Uterus (tissue), 4 donors: ENCODE data around the gene LRRIQ1. TPM values are rescaled to one million over a fixed set of nuclear protein-coding genes. Genes with fewer than 3 reads are reported as not detected.

Source experiments
- DNase-seq, 2 donors: peaks; one replicate each; pipeline ENCODE4 v3.0.0-alpha.2; 2019 to 2020
- H3K27ac ChIP-seq, 2 donors: fragments of 200-600 bp; sonication (generic); 1 replicate in 1 of 2; 2 replicates in 1 of 2; pipeline ENCODE4 v1.5.1; 2016 to 2018
- H3K27me3 ChIP-seq, 2 donors: fragments of 200-600 bp; sonication (generic); one replicate each; pipeline ENCODE4 v1.5.1; 2018 to 2019; ENCODE audit warnings: control low read depth in 1 of 2
- H3K36me3 ChIP-seq, 2 donors: fragments of 200-600 bp; sonication (generic); one replicate each; pipeline ENCODE4 v1.5.1; 2019; ENCODE audit warnings: control low read depth in 1 of 2
- H3K4me1 ChIP-seq, 2 donors: fragments of 200-600 bp; sonication (generic); one replicate each; pipeline ENCODE4 v1.5.1; 2018 to 2019; ENCODE audit warnings: control low read depth in 1 of 2
- H3K4me3 ChIP-seq, 2 donors: fragments of 200-600 bp; sonication (generic); 1 replicate in 1 of 2; 2 replicates in 1 of 2; pipeline ENCODE4 v1.5.1; 2018 to 2019; ENCODE audit warnings: mild to moderate bottlenecking in 1 of 2
- H3K9me3 ChIP-seq, 2 donors: fragments of 200-600 bp; sonication (generic); one replicate each; pipeline ENCODE4 v1.5.1; 2019; ENCODE audit warnings: control low read depth in 1 of 2
- POLR2A ChIP-seq, 2 donors: fragments of 450-650 bp; IDR thresholded peaks; one replicate each; pipeline ENCODE4 v1.6.1; 2016; ENCODE audit warnings: antibody characterized with exemption in 2 of 2, mild to moderate bottlenecking in 1 of 2, moderate library complexity in 1 of 2
- intact Hi-C: fragments of 100-400 bp; cut with DNase I; formaldehyde crosslinking; loops from one replicate; pipeline ENCODE4 v1.15.1; 2023; ENCODE audit warnings: low total_unique reads
- total RNA-seq, 4 donors: library from RNA; depleted of rRNA in 3 of 4; stranded (reverse); fragments of >200 nt in 3 of 4; gene quantifications; one replicate each; pipeline versions ENCODE4 v1.1.0 to v1.2.4, GENCODE V29; 2014 to 2023
- TF ChIP-seq, protein P1 (sequence below), 4 experiments: fragments of 200-600 bp in 2 of 4; fragments of 450-650 bp in 2 of 4; sonication (generic) in 2 of 4; IDR thresholded peaks; one replicate each; pipeline ENCODE4 v1.5.1; 2016 to 2019; ENCODE audit warnings: antibody characterized with exemption in 4 of 4, mild to moderate bottlenecking in 2 of 4, moderate library complexity in 1 of 4
- donor health status: DM: yes; HTN: yes; CAD: no.

The LRRIQ1 gene
- total RNA-seq, 4 donors from 2014 or later: 0.51 to 13.1 (median 1.9) TPM

DNA sequence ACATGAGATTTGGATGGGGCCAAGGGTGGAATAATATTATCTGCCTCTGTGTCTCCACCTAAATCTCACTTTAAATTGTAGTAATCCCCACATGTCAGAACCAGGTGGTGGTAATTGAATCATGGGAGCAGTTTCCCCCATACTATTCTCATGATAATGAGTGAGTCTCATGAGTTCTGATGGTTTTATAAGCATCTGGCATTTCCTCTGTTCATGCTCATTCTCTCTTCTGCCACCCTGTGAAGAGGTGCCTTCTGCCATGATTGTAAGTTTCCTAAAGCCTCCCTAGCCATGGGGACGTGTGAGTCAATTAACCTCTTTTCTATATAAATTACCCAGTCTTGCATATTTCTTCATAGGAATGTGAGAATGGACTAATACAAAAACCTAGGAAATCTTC lies 29.9 kb upstream of the LRRIQ1 start:
- no peaks in the 10 kb centered on the region for H3K36me3 ChIP-seq
- intact Hi-C loops: no loop called here
- H3K4me3 ChIP-seq: no peak overlapping the region
- TF ChIP-seq, protein P1, sequence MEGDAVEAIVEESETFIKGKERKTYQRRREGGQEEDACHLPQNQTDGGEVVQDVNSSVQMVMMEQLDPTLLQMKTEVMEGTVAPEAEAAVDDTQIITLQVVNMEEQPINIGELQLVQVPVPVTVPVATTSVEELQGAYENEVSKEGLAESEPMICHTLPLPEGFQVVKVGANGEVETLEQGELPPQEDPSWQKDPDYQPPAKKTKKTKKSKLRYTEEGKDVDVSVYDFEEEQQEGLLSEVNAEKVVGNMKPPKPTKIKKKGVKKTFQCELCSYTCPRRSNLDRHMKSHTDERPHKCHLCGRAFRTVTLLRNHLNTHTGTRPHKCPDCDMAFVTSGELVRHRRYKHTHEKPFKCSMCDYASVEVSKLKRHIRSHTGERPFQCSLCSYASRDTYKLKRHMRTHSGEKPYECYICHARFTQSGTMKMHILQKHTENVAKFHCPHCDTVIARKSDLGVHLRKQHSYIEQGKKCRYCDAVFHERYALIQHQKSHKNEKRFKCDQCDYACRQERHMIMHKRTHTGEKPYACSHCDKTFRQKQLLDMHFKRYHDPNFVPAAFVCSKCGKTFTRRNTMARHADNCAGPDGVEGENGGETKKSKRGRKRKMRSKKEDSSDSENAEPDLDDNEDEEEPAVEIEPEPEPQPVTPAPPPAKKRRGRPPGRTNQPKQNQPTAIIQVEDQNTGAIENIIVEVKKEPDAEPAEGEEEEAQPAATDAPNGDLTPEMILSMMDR (IDR thresholded peaks at IDR 0.05): no peak
- TF ChIP-seq POLR2A (IDR thresholded peaks at IDR 0.05): no peak
- H3K27ac ChIP-seq: no peak overlapping the region
- no peaks in the 10 kb centered on the region for H3K27me3 ChIP-seq
- H3K9me3 ChIP-seq: no peaks in the 10 kb centered on the region
- DNase-seq: no peak
- no peaks in the 10 kb centered on the region for H3K4me1 ChIP-seq

DNA sequence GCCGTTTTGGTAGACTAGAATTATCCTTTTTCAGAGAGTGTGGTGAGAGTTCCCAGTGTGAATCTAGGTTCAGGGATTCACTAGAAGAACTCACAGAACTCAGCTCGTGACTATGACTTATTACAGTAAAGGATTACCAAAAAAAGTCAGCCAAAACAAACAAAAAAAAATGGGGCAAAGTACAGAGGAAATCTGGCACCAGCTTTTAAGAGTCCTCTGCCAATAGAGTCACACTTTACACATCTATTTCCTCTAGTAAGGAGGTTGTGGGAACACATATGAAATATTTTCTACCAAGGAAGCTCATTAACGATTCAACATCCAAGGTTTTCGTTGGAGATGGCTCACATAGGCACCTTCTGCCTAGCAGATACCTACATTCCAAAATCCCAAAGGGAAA lies 28.3 kb upstream of the LRRIQ1 start:
- Histone ChIP-seq H3K27me3 (no peaks in the 10 kb centered on the region), H3K36me3 (no peaks in the 10 kb centered on the region), H3K4me1 (no peaks in the 10 kb centered on the region), H3K4me3 (no peak overlapping the region), H3K27ac (no peak overlapping the region), H3K9me3 (no peaks in the 10 kb centered on the region)
- DNase-seq: no peak
- intact Hi-C loops: no loop called here
- no peak for TF ChIP-seq POLR2A (IDR thresholded peaks at IDR 0.05)
- TF ChIP-seq, protein P1 (IDR thresholded peaks at IDR 0.05): no peak

DNA sequence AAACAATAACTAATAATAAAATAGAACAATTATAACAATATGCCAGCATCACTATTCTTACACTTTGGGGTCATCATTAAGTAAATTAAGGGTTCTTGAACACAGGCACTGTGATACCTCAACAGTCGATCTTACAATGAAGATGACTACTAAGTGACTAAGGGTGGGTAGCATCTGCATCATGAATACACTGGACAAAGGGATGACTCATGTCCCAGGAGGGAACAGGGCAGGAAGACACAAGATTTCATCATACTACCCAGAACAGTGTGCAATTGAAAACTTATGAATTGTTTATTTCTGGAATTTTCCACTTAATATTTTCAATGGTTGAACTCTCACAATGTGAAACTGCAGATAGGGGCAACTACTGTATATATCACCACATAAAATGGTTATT lies 19.7 kb upstream of the LRRIQ1 start:
- no peak for TF ChIP-seq POLR2A (IDR thresholded peaks at IDR 0.05)
- TF ChIP-seq, protein P1 (IDR thresholded peaks at IDR 0.05): no peak
- Histone ChIP-seq H3K4me3 (no peak overlapping the region), H3K27me3 (no peaks in the 10 kb centered on the region), H3K9me3 (no peaks in the 10 kb centered on the region), H3K4me1 (no peaks in the 10 kb centered on the region), H3K27ac (no peak overlapping the region), H3K36me3 (no peaks in the 10 kb centered on the region)
- intact Hi-C loops: no loop called here
- no peak for DNase-seq

DNA sequence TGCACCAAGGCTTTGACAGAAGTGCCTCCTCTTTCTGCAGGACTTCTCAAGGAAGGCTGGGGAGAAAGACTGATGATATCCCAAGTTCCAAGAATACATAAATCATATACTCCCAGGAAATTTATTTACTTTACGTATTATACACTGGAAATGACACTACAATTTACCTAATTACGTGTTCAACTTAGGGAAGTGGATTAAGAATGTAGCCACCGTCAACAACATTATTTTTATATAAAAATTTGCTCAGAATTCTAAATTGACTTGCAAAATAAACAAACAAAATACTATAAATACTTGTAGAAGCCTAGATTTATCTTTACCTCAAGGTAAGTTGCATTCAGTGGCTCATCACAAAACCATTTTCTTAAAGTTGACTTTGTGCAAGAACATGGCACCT lies 19.0 kb upstream of the LRRIQ1 start:
- DNase-seq: no peak
- H3K27ac ChIP-seq: no peak overlapping the region
- intact Hi-C loops: no loop called here
- no peak overlapping the region for H3K4me3 ChIP-seq
- H3K4me1 ChIP-seq: no peaks in the 10 kb centered on the region
- no peaks in the 10 kb centered on the region for H3K36me3 ChIP-seq
- no peaks in the 10 kb centered on the region for H3K27me3 ChIP-seq
- TF ChIP-seq POLR2A (IDR thresholded peaks at IDR 0.05): no peak
- TF ChIP-seq, protein P1 (IDR thresholded peaks at IDR 0.05): no peak
- H3K9me3 ChIP-seq: no peaks in the 10 kb centered on the region

DNA sequence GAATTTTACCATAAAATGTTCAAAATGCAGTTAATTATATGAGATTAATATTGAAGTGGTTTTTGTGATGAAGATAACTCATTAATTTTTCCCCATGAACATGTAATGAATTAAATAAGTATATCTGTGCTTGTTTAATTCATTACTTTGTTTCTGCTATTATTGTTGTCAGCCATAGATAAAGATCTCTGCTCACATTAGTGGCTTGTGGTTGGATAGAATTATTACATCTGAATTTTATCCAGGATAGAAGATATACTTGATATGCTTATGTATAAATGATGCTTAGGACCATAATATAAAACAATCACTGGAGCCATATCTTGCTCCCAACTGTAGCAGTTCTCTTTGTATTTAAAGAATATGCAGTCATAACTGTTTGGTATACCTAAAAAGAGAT lies 18.5 kb upstream of the LRRIQ1 start:
- H3K36me3 ChIP-seq: no peaks in the 10 kb centered on the region

More for the DNA sequence above, 18.5 kb upstream of the LRRIQ1 start:
- no peak for DNase-seq
- TF ChIP-seq, protein P1 (IDR thresholded peaks at IDR 0.05): no peak
- no peak for TF ChIP-seq POLR2A (IDR thresholded peaks at IDR 0.05)
- Histone ChIP-seq H3K27me3 (no peaks in the 10 kb centered on the region), H3K4me1 (no peaks in the 10 kb centered on the region), H3K27ac (no peak overlapping the region), H3K9me3 (no peaks in the 10 kb centered on the region), H3K4me3 (no peak overlapping the region)
- intact Hi-C loops: no loop called here
